DOHH2 (cell line): ENCODE measurements around the gene C1GALT1.

Experiments
- EZH2phosphoT487 ChIP-seq: fragments of 200-600 bp; sonication (generic); IDR thresholded peaks from 2 replicates; pipeline ENCODE4 v1.6.1; 2017; ENCODE audit warnings: borderline replicate concordance, mild to moderate bottlenecking, antibody characterized with exemption, low read length, moderate library complexity, mixed read lengths
- TF ChIP-seq, protein P1 (sequence below): fragments of 200-600 bp; sonication (generic); IDR thresholded peaks from one replicate; pipeline ENCODE4 v1.5.1; 2014; ENCODE audit warnings: antibody characterized with exemption, mild to moderate bottlenecking, low read depth, low read length; ENCODE audit not compliant: poor library complexity, severe bottlenecking

GRCh38 chr7:7176406-7177043 lies 5.8 kb upstream of the C1GALT1 start:
- TF ChIP-seq, protein P1, sequence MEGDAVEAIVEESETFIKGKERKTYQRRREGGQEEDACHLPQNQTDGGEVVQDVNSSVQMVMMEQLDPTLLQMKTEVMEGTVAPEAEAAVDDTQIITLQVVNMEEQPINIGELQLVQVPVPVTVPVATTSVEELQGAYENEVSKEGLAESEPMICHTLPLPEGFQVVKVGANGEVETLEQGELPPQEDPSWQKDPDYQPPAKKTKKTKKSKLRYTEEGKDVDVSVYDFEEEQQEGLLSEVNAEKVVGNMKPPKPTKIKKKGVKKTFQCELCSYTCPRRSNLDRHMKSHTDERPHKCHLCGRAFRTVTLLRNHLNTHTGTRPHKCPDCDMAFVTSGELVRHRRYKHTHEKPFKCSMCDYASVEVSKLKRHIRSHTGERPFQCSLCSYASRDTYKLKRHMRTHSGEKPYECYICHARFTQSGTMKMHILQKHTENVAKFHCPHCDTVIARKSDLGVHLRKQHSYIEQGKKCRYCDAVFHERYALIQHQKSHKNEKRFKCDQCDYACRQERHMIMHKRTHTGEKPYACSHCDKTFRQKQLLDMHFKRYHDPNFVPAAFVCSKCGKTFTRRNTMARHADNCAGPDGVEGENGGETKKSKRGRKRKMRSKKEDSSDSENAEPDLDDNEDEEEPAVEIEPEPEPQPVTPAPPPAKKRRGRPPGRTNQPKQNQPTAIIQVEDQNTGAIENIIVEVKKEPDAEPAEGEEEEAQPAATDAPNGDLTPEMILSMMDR = no peak
- TF ChIP-seq EZH2phosphoT487 = no peak
